Measurements from ENCODE around the gene CIDEC.

Gene CIDEC

GRCh38 chr3:9879830-9880549, at the start of gene CIDEC:
TSS of gene CIDEC (minus strand) at chr3:9880253. CDS start at chr3:9878486, 1,767 bp downstream.
- DNase-seq (ENCODE audit: low read depth), result no peak
- TF ChIP-seq CTCF (conservative IDR thresholded peaks at IDR 0.05; ENCODE audit: low read length), result no peak
- H3K4me3 ChIP-seq (ENCODE audit: low read length), result no peak within 1 kb of the TSS

DNA sequence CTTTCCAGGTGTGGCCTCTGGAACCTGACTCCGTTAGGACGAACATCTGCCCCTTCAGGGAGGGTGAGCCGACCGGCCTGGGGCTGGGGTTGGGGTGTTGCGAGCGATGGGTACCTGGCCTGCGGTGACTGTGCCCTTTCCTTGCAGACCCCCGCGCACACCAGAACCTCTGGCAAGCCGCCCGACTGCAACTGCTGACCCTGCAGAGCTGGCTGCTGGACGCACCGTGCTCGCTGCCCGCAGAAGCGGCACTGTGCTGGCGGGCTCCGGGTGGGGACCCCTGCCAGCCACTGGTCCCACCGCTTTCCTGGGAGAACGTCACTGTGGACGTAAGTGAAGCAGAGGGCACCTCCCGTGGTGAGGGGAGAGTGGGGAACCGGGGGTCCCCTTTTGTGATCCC, 48.1 kb upstream of the CIDEC start:
- H3K4me3 ChIP-seq (ENCODE audit: low read length), result no peak overlapping the region
- no peak for TF ChIP-seq CTCF (conservative IDR thresholded peaks at IDR 0.05; ENCODE audit: low read length)
- DNase-seq (ENCODE audit: low read depth), result no peak

GRCh38 chr3:9918261-9919038, 38.4 kb upstream of the CIDEC start:
- no peak overlapping the region for H3K4me3 ChIP-seq (ENCODE audit: low read length)
- DNase-seq (ENCODE audit: low read depth), result no peak
- no peak for TF ChIP-seq CTCF (conservative IDR thresholded peaks at IDR 0.05; ENCODE audit: low read length)

GRCh38 chr3:9917820-9918219, 37.8 kb upstream of the CIDEC start:
- H3K4me3 ChIP-seq (ENCODE audit: low read length), result peak overlapping the region; percentile 71
- no peak for TF ChIP-seq CTCF (conservative IDR thresholded peaks at IDR 0.05; ENCODE audit: low read length)
- no peak for DNase-seq (ENCODE audit: low read depth)

DNA sequence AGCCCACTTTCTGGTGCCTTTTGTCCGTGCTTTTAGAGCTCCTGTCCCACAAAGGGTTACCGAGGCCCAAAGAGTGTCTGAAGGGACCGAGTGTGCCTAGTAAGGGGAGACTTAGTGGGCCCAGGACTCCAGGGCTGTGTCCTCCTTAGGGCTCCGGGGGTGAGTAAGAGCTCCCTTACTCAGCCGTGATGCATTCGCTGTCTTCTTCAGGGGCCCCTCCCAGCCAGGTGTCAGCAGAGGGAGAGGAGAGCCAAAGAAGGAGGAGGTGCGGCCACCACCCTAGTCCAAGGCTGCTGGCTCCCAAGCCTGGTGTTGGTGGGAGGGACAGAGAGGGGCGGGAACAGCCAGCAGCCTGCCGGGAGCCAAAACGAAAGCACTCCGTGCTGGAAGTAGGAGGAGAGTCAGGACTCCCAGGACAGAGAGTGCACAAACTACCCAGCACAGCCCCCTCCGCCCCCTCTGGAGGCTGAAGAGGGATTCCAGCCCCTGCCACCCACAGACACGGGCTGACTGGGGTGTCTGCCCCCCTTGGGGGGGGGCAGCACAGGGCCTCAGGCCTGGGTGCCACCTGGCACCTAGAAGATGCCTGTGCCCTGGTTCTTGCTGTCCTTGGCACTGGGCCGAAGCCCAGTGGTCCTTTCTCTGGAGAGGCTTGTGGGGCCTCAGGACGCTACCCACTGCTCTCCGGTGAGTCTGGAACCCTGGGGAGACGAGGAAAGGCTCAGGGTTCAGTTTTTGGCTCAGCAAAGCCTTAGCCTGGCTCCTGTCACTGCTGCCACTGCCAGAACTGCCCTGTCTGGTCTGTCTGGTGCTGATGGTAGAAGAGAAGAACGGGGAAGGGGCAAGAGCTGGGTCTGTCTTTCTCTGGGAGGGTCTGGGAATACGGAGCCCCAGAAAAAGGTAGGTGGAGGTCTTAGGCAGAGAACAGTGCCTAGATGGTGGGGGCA, 37.0 kb upstream of the CIDEC start, which contains the start of gene IL17RC:
IL17RC (plus strand) TSS at position 365 of the 947 bp plus-strand sequence; CDS start at position 583, 218 bp downstream.
- H3K4me3 ChIP-seq (ENCODE audit: low read length), result peak within 1 kb of the TSS; percentile 71
- DNase-seq (ENCODE audit: low read depth), result peak; percentile 80
- no peak for TF ChIP-seq CTCF (conservative IDR thresholded peaks at IDR 0.05; ENCODE audit: low read length)

DNA sequence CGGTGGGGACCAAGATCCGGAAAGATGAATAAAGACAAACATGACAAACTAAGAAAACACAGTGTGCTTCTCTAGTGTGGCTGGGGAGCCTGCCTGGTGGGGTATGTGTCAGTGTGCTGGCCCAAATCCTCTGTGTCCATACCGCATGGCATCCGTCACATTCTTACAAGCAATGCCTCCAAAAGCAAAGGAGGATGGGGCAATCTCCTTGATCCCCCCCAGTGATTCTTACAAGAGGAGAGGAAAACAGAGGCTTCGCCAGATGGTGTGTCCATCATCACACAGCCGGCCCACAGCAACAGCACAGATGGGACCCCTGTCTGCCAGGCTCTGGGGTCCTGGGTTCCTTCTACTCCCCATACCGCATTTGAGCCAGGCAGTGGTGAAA, 36.3 kb upstream of the CIDEC start:
- TF ChIP-seq CTCF (conservative IDR thresholded peaks at IDR 0.05; ENCODE audit: low read length), result no peak
- peak overlapping the region; percentile 71 for H3K4me3 ChIP-seq (ENCODE audit: low read length)

More for the DNA sequence above, 36.3 kb upstream of the CIDEC start:
- DNase-seq (ENCODE audit: low read depth), result peak; percentile 74
